Panc1 (cell line): ENCODE data around the gene LRRFIP1. TPM values are rescaled to one million over a fixed set of nuclear protein-coding genes. Genes with fewer than 3 reads are reported as not detected.
"Not testable (repeated sequence)": the region's sequence is repeated elsewhere in the genome, so short reads cannot be mapped to it uniquely, and the experiment has no call there.

ENCODE experiments used
- ATAC-seq: fragments of 200-7000 bp; cut with Tn5 transposase; 2 replicates; pipeline ENCODE4 v1.9.1; 2020; ENCODE audit warnings: mild to moderate bottlenecking, moderate library complexity
- BruUV-seq: library from RNA; stranded (reverse); fragments of 400-500 nt; replicated peaks from 2 replicates; lab custom pipeline; 2021; lab: Mats Ljungman, UMichigan
- CTCF ChIA-PET: fragments of 300-600 bp; sonication (Branson Sonifier 250); formaldehyde crosslinking; loops from one replicate; lab custom pipeline; 2022; ENCODE audit warnings: antibody characterized with exemption; lab: Charles Lee
- POLR2A ChIA-PET: fragments of 300-600 bp; sonication (Branson Sonifier 250); formaldehyde crosslinking; loops from one replicate; lab custom pipeline; 2022; ENCODE audit warnings: antibody characterized with exemption; lab: Charles Lee
- DNase-seq: peaks from one replicate; pipeline ENCODE4 v3.0.0-alpha.2; 2010; ENCODE audit warnings: low read depth, low spot score
- H3K27ac ChIP-seq: 2 replicates; pipeline ENCODE4 v1.5.1; 2011; ENCODE audit warnings: mild to moderate bottlenecking, low read length, inconsistent platforms
- H3K27me3 ChIP-seq: fragments of 200-500 bp; sonication (Bioruptor generic); 2 replicates; pipeline ENCODE4 v1.6.0; 2014; ENCODE audit warnings: low read length, inconsistent platforms; ENCODE audit not compliant: control insufficient read depth, insufficient read depth
- H3K36me3 ChIP-seq: fragments of 200-500 bp; sonication (Bioruptor generic); 2 replicates; pipeline ENCODE4 v1.5.1; 2014; ENCODE audit warnings: inconsistent platforms, mild to moderate bottlenecking, low read length, moderate library complexity; ENCODE audit not compliant: control insufficient read depth, insufficient read depth
- H3K4me1 ChIP-seq: 2 replicates; pipeline ENCODE4 v1.5.1; 2011; ENCODE audit warnings: inconsistent platforms, mild to moderate bottlenecking, low read length, moderate library complexity; ENCODE audit not compliant: control insufficient read depth, insufficient read depth
- H3K4me3 ChIP-seq, 2 experiments: 2 replicates each; pipeline ENCODE4 v1.5.1; 2011 to 2012; ENCODE audit warnings: low read depth in 2 of 2, low read length in 2 of 2, mild to moderate bottlenecking in 2 of 2, inconsistent platforms in 1 of 2, moderate library complexity in 1 of 2
- H3K9me3 ChIP-seq: fragments of 200-500 bp; sonication (Bioruptor generic); 2 replicates; pipeline ENCODE4 v1.5.1; 2014; ENCODE audit warnings: low read depth, mild to moderate bottlenecking, inconsistent platforms, low read length, moderate library complexity; ENCODE audit not compliant: control insufficient read depth, insufficient read depth
- POLR2AphosphoS5 ChIP-seq: IDR thresholded peaks from 2 replicates; pipeline ENCODE4 v1.6.1; 2012; ENCODE audit warnings: mild to moderate bottlenecking, low read depth, low read length, moderate library complexity
- SIN3A ChIP-seq: IDR thresholded peaks from 2 replicates; pipeline ENCODE4 v1.6.1; 2012; ENCODE audit warnings: low read depth, mild to moderate bottlenecking, low read length, moderate library complexity, borderline replicate concordance; ENCODE audit not compliant: insufficient read depth
- TCF7L2 ChIP-seq: IDR thresholded peaks from 2 replicates; pipeline ENCODE4 v1.6.1; 2011; ENCODE audit warnings: mild to moderate bottlenecking, low read depth, low read length, inconsistent platforms
- in situ Hi-C: cut with HindIII; loops from 2 replicates; pipeline ENCODE4 v1.10.0; 2016; ENCODE audit warnings: low sequenced_read_pairs, low pct_unique_long_range_greater_than_20kb
- intact Hi-C: fragments of 100-400 bp; cut with micrococcal nuclease; formaldehyde crosslinking; loops from one replicate; pipeline ENCODE4 v1.10.0; 2022; ENCODE audit not compliant: unreplicated experiment
- total RNA-seq: library from RNA; stranded (reverse); gene quantifications from one replicate; pipeline ENCODE4 v1.2.1, GENCODE V29; 2021; ENCODE audit not compliant: unreplicated experiment
- TF ChIP-seq, protein P1 (sequence below), 2 experiments: IDR thresholded peaks; 2 replicates each; pipeline ENCODE4 v1.6.1; 2011 to 2012; ENCODE audit warnings: low read depth in 2 of 2, control low read depth in 1 of 2, low read length in 1 of 2, mild to moderate bottlenecking in 1 of 2, moderate library complexity in 1 of 2; ENCODE audit not compliant: insufficient read depth in 1 of 2
- TF ChIP-seq, protein P2 (sequence below): fragments of 450-650 bp; IDR thresholded peaks from 2 replicates; pipeline ENCODE4 v1.5.1; 2017; ENCODE audit warnings: mild to moderate bottlenecking

LRRFIP1 gene
- total RNA-seq, 1 experiment from 2014 or later: 121 TPM

DNA sequence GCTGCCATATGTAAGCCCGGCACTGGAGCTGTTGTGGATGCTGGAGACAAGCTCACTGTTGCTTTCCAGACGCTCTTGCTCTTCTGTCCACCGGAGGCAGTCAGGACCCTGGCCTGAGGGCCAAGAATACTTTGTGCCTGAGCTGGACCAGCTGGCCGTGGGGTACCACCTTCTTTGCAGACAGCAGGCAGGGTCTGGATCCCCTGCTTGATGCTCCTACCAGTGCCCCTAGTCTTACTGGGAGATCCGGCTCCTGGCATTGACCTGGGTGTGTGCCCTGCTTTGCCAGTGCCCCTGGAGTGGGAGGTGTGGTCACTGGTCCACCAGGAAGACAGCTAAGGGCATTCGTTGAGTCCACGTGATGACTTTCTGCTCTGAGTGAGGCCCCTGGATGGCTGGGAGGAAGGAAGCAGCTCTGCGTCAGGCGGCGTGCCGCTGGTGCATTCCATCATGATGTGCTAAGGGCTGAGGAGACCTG, 59.3 kb downstream of the LRRFIP1 start:
- BruUV-seq: no TSS peak
- POLR2A ChIA-PET: no interaction called here

GRCh38 chr2:237688081-237688480, 60.7 kb downstream of the LRRFIP1 start:
- Histone ChIP-seq H3K36me3 (peaks cover 3% of the 10 kb centered on the region; the same call in 1 of the 2 replicates), H3K4me3 (no peak overlapping the region), H3K9me3 (no peaks in the 10 kb centered on the region), H3K27ac (no peak overlapping the region), H3K27me3 (no peaks in the 10 kb centered on the region), H3K4me1 (peaks cover 11% of the 10 kb centered on the region)
- intact Hi-C loops: no loop called here
- in situ Hi-C loops: no loop called here
- no TSS peak for BruUV-seq
- DNase-seq: no peak
- POLR2A ChIA-PET: interaction anchor here (0.7 kb wide), 1 partner anchor 14 kb away, joined by 9 read pairs; no protein-coding TSS in a partner anchor
- CTCF ChIA-PET: interaction anchor here (2.2 kb wide), 1 partner anchor 15 kb away, joined by 15 read pairs; no protein-coding TSS in a partner anchor
- no peak for ATAC-seq
- TF ChIP-seq, protein P1, sequence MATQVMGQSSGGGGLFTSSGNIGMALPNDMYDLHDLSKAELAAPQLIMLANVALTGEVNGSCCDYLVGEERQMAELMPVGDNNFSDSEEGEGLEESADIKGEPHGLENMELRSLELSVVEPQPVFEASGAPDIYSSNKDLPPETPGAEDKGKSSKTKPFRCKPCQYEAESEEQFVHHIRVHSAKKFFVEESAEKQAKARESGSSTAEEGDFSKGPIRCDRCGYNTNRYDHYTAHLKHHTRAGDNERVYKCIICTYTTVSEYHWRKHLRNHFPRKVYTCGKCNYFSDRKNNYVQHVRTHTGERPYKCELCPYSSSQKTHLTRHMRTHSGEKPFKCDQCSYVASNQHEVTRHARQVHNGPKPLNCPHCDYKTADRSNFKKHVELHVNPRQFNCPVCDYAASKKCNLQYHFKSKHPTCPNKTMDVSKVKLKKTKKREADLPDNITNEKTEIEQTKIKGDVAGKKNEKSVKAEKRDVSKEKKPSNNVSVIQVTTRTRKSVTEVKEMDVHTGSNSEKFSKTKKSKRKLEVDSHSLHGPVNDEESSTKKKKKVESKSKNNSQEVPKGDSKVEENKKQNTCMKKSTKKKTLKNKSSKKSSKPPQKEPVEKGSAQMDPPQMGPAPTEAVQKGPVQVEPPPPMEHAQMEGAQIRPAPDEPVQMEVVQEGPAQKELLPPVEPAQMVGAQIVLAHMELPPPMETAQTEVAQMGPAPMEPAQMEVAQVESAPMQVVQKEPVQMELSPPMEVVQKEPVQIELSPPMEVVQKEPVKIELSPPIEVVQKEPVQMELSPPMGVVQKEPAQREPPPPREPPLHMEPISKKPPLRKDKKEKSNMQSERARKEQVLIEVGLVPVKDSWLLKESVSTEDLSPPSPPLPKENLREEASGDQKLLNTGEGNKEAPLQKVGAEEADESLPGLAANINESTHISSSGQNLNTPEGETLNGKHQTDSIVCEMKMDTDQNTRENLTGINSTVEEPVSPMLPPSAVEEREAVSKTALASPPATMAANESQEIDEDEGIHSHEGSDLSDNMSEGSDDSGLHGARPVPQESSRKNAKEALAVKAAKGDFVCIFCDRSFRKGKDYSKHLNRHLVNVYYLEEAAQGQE (IDR thresholded peaks at IDR 0.05; ENCODE audit: insufficient read depth in 1 of 2, low read depth in 2 of 2, low read length in 1 of 2): no peak
- TF ChIP-seq POLR2AphosphoS5: no peak
- TF ChIP-seq, protein P2, sequence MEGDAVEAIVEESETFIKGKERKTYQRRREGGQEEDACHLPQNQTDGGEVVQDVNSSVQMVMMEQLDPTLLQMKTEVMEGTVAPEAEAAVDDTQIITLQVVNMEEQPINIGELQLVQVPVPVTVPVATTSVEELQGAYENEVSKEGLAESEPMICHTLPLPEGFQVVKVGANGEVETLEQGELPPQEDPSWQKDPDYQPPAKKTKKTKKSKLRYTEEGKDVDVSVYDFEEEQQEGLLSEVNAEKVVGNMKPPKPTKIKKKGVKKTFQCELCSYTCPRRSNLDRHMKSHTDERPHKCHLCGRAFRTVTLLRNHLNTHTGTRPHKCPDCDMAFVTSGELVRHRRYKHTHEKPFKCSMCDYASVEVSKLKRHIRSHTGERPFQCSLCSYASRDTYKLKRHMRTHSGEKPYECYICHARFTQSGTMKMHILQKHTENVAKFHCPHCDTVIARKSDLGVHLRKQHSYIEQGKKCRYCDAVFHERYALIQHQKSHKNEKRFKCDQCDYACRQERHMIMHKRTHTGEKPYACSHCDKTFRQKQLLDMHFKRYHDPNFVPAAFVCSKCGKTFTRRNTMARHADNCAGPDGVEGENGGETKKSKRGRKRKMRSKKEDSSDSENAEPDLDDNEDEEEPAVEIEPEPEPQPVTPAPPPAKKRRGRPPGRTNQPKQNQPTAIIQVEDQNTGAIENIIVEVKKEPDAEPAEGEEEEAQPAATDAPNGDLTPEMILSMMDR: no peak
- TF ChIP-seq SIN3A: no peak
- TF ChIP-seq TCF7L2: no peak

More for the DNA sequence above, 59.3 kb downstream of the LRRFIP1 start:
- Histone ChIP-seq H3K36me3 (no peaks in the 10 kb centered on the region), H3K27ac (no peak overlapping the region), H3K27me3 (no peaks in the 10 kb centered on the region), H3K9me3 (no peaks in the 10 kb centered on the region), H3K4me3 (no peak overlapping the region), H3K4me1 (peaks cover 11% of the 10 kb centered on the region)
- DNase-seq: no peak
- in situ Hi-C loops: no loop called here
- ATAC-seq: peak; percentile 45; the same call in 1 of the 2 replicates
- intact Hi-C loops: no loop called here
- TF ChIP-seq POLR2AphosphoS5 (no peak), TCF7L2 (no peak), SIN3A (no peak)
- TF ChIP-seq, protein P1 (IDR thresholded peaks at IDR 0.05; ENCODE audit: insufficient read depth in 1 of 2, low read depth in 2 of 2, low read length in 1 of 2): no peak
- TF ChIP-seq, protein P2: peak; percentile 76
- CTCF ChIA-PET: interaction anchor here (0.5 to 2.2 kb wide), 3 partner anchors 13 to 105 kb away, joined by 4 to 15 read pairs (median 12); no protein-coding TSS in a partner anchor

DNA sequence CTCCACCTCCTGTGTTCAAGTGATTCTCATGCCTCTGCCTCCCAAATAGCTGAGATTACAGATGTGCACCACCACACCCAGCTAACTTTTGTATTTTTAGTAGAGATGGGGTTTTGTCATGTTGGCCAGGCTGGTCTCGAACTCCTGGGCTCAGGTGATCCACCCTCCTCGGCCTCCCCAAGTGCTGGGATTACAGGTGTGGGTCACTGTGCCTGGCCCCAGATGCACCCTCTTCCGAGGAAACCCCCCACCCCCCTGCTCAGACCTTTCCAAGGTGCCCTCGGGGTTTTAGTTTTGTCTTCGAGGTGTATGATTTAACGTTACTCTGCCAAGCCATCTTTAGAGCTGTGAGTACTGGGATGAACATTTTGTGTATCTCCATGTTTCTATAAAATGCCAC, 61.2 kb downstream of the LRRFIP1 start:
- in situ Hi-C loops, intact Hi-C loops, H3K4me3 ChIP-seq, H3K27me3 ChIP-seq, DNase-seq, H3K36me3 ChIP-seq, H3K27ac ChIP-seq, ATAC-seq, BruUV-seq, CTCF ChIA-PET, POLR2A ChIA-PET, H3K9me3 ChIP-seq: not testable (repeated sequence)
- peaks cover 11% of the 10 kb centered on the region for H3K4me1 ChIP-seq
